ENCODE data around the gene POLE. TPM values are rescaled to one million over a fixed set of nuclear protein-coding genes. Genes with fewer than 3 reads are reported as not detected.
A peak's percentile ranks its signal among the peaks of the same experiment; 100 is the strongest.

Gene POLE
- total RNA-seq, 1 experiment from 2014 or later: 200 TPM

GRCh38 chr12:132625731-132626430 lies 61.3 kb downstream of the POLE start:
- TF ChIP-seq CTCF (IDR thresholded peaks at IDR 0.05; ENCODE audit: unreplicated experiment): no peak
- CTCF ChIA-PET: interaction anchor here (0.5 kb wide), 1 partner anchor 238 kb away, joined by 3 read pairs; no protein-coding TSS in a partner anchor
- no TSS peak for BruUV-seq (replicated peaks)
- Mint-ChIP-seq H3K27me3 (ENCODE audit: unreplicated experiment) (no peaks in the 10 kb centered on the region), H3K4me3 (ENCODE audit: low read depth, unreplicated experiment) (no peak overlapping the region), H3K4me1 (ENCODE audit: low read depth, unreplicated experiment) (peaks cover 19% of the 10 kb centered on the region), H3K27ac (ENCODE audit: unreplicated experiment) (no peak overlapping the region), H3K9me3 (ENCODE audit: low read depth, unreplicated experiment) (no peaks in the 10 kb centered on the region), H3K36me3 (ENCODE audit: insufficient read depth, unreplicated experiment) (peaks cover 48% of the 10 kb centered on the region)
- intact Hi-C loops (cut with micrococcal nuclease; ENCODE audit: unreplicated experiment): no loop called here
- DNase-seq: no peak

GRCh38 chr12:132624910-132625630 lies 62.1 kb downstream of the POLE start:
- Mint-ChIP-seq H3K27me3 (ENCODE audit: unreplicated experiment) (no peaks in the 10 kb centered on the region), H3K27ac (ENCODE audit: unreplicated experiment) (no peak overlapping the region), H3K9me3 (ENCODE audit: low read depth, unreplicated experiment) (no peaks in the 10 kb centered on the region), H3K36me3 (ENCODE audit: insufficient read depth, unreplicated experiment) (peaks cover 49% of the 10 kb centered on the region), H3K4me3 (ENCODE audit: low read depth, unreplicated experiment) (no peak overlapping the region), H3K4me1 (ENCODE audit: low read depth, unreplicated experiment) (peaks cover 19% of the 10 kb centered on the region)
- CTCF ChIA-PET: no interaction called here
- no TSS peak for BruUV-seq (replicated peaks)
- no peak for DNase-seq
- intact Hi-C loops (cut with micrococcal nuclease; ENCODE audit: unreplicated experiment): no loop called here
- no peak for TF ChIP-seq CTCF (IDR thresholded peaks at IDR 0.05; ENCODE audit: unreplicated experiment)

GRCh38 chr12:132624186-132624855 lies 62.8 kb downstream of the POLE start:
- Mint-ChIP-seq H3K4me3 (ENCODE audit: low read depth, unreplicated experiment) (no peak overlapping the region), H3K4me1 (ENCODE audit: low read depth, unreplicated experiment) (peaks cover 19% of the 10 kb centered on the region), H3K36me3 (ENCODE audit: insufficient read depth, unreplicated experiment) (peaks cover 45% of the 10 kb centered on the region), H3K9me3 (ENCODE audit: low read depth, unreplicated experiment) (no peaks in the 10 kb centered on the region), H3K27ac (ENCODE audit: unreplicated experiment) (no peak overlapping the region), H3K27me3 (ENCODE audit: unreplicated experiment) (no peaks in the 10 kb centered on the region)
- DNase-seq: no peak
- intact Hi-C loops (cut with micrococcal nuclease; ENCODE audit: unreplicated experiment): no loop called here
- CTCF ChIA-PET: no interaction called here
- TF ChIP-seq CTCF (IDR thresholded peaks at IDR 0.05; ENCODE audit: unreplicated experiment): no peak
- TSS peak; percentile 19 for BruUV-seq (replicated peaks)

GRCh38 chr12:132623072-132623869 lies 63.9 kb downstream of the POLE start:
- TF ChIP-seq CTCF (IDR thresholded peaks at IDR 0.05; ENCODE audit: unreplicated experiment): no peak
- DNase-seq: peak; percentile 60
- H3K4me1 Mint-ChIP-seq (ENCODE audit: low read depth, unreplicated experiment): peaks cover 19% of the 10 kb centered on the region
- CTCF ChIA-PET: interaction anchor here (0.6 to 1.1 kb wide), 2 partner anchors 9 to 159 kb away, joined by 4 read pairs; no protein-coding TSS in a partner anchor
- intact Hi-C loops (cut with micrococcal nuclease; ENCODE audit: unreplicated experiment): no loop called here
- peaks cover 5% of the 10 kb centered on the region for H3K27me3 Mint-ChIP-seq (ENCODE audit: unreplicated experiment)
- H3K9me3 Mint-ChIP-seq (ENCODE audit: low read depth, unreplicated experiment): no peaks in the 10 kb centered on the region
- H3K27ac Mint-ChIP-seq (ENCODE audit: unreplicated experiment): no peak overlapping the region
- peaks cover 38% of the 10 kb centered on the region for H3K36me3 Mint-ChIP-seq (ENCODE audit: insufficient read depth, unreplicated experiment)
- H3K4me3 Mint-ChIP-seq (ENCODE audit: low read depth, unreplicated experiment): no peak overlapping the region
- no TSS peak for BruUV-seq (replicated peaks)

Data from Calu3 (cell line).